ENCODE measurements around the gene ING1.

ING1 gene

DNA sequence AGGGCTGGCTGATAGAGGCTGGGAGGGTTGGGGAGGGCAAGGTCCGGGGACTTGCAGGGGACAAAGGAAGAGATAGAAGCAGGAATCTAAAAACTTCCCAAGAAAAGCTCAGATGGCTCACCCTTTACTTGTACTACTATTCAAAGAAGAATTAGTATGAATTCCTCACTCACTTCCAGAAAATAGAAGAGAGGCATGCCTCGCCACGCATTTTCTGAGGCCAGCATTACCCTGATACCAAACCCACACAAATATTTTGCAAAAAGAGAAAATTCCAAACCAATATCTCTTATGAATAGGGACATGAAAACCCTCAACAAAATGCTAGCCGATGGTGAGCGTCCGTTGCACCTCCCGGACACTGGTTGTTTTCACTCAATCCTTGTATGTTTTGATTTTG is 54.0 kb downstream of the ING1 start:
- Histone ChIP-seq H4K91ac (ENCODE audit: low read depth, low read length) (no peak overlapping the region), H2BK120ac (ENCODE audit: insufficient read depth, low read length, poor library complexity) (no peak overlapping the region), H3K79me1 (ENCODE audit: low read length) (no peaks in the 10 kb centered on the region), H3K27me3 (ENCODE audit: insufficient read depth, low read length) (no peaks in the 10 kb centered on the region), H3K4me3 (ENCODE audit: low read depth, low read length) (no peak overlapping the region), H4K8ac (ENCODE audit: low read depth, low read length) (no peak overlapping the region), H3K27ac (ENCODE audit: low read depth, low read length) (no peak overlapping the region), H3K14ac (ENCODE audit: low read length) (no peak overlapping the region), H3K4me2 (ENCODE audit: low read length) (no peak overlapping the region), H2BK5ac (ENCODE audit: low read depth, low read length, poor library complexity) (no peak overlapping the region), H3K23ac (ENCODE audit: low read length) (no peak overlapping the region), H3K4me1 (ENCODE audit: control insufficient read depth in 1 of 2, insufficient read depth in 2 of 2, low read length in 2 of 2) (no peaks in the 10 kb centered on the region), H2AFZ (ENCODE audit: insufficient read depth, low read length, poor library complexity) (no peak overlapping the region), H4K12ac (ENCODE audit: low read depth, low read length) (no peak overlapping the region), H2AK5ac (ENCODE audit: low read length) (no peak overlapping the region), H3K36me3 (ENCODE audit: control insufficient read depth in 1 of 2, insufficient read depth in 2 of 2, low read length in 2 of 2) (no peaks in the 10 kb centered on the region), H3K9ac (ENCODE audit: low read length) (no peak overlapping the region), H3K18ac (ENCODE audit: low read length) (no peak overlapping the region), H2BK12ac (ENCODE audit: low read length) (no peak overlapping the region), H3K4ac (ENCODE audit: low read depth, low read length) (no peak overlapping the region), H3K79me2 (ENCODE audit: control insufficient read depth, insufficient read depth, low read length, poor library complexity) (no peaks in the 10 kb centered on the region), H3K9me3 (ENCODE audit: insufficient read depth, low read depth, low read length) (no peaks in the 10 kb centered on the region)
- DNase-seq: peak; percentile 54 to 83
- no CpG with 5 or more reads among the region's 7 CpGs for WGBS (ENCODE audit: extremely low coverage, insufficient coverage, insufficient read length)

GRCh38 chr13:110769097-110769496 is 55.6 kb downstream of the ING1 start:
- Histone ChIP-seq H3K4me2 (ENCODE audit: low read length) (no peak overlapping the region), H3K14ac (ENCODE audit: low read length) (no peak overlapping the region), H3K9ac (ENCODE audit: low read length) (no peak overlapping the region), H3K4me3 (ENCODE audit: low read depth, low read length) (no peak overlapping the region), H4K8ac (ENCODE audit: low read depth, low read length) (no peak overlapping the region), H3K79me1 (ENCODE audit: low read length) (no peaks in the 10 kb centered on the region), H3K18ac (ENCODE audit: low read length) (no peak overlapping the region), H2BK5ac (ENCODE audit: low read depth, low read length, poor library complexity) (no peak overlapping the region), H4K91ac (ENCODE audit: low read depth, low read length) (no peak overlapping the region), H3K27me3 (ENCODE audit: insufficient read depth, low read length) (no peaks in the 10 kb centered on the region), H2AK5ac (ENCODE audit: low read length) (no peak overlapping the region), H3K23ac (ENCODE audit: low read length) (no peak overlapping the region), H4K12ac (ENCODE audit: low read depth, low read length) (no peak overlapping the region), H2AFZ (ENCODE audit: insufficient read depth, low read length, poor library complexity) (no peak overlapping the region), H3K4ac (ENCODE audit: low read depth, low read length) (no peak overlapping the region), H3K36me3 (ENCODE audit: control insufficient read depth in 1 of 2, insufficient read depth in 2 of 2, low read length in 2 of 2) (no peaks in the 10 kb centered on the region), H3K9me3 (ENCODE audit: insufficient read depth, low read depth, low read length) (no peaks in the 10 kb centered on the region), H3K27ac (ENCODE audit: low read depth, low read length) (no peak overlapping the region), H3K4me1 (ENCODE audit: control insufficient read depth in 1 of 2, insufficient read depth in 2 of 2, low read length in 2 of 2) (no peaks in the 10 kb centered on the region), H3K79me2 (ENCODE audit: control insufficient read depth, insufficient read depth, low read length, poor library complexity) (no peaks in the 10 kb centered on the region), H2BK120ac (ENCODE audit: insufficient read depth, low read length, poor library complexity) (no peak overlapping the region), H2BK12ac (ENCODE audit: low read length) (no peak overlapping the region)
- DNase-seq: no peak
- WGBS (ENCODE audit: extremely low coverage, insufficient coverage, insufficient read length): no CpG with 5 or more reads among the region's 3 CpGs

- no peak overlapping the region for H3K4me2 ChIP-seq (ENCODE audit: low read length)
- no peak for DNase-seq
- H3K14ac ChIP-seq (ENCODE audit: low read length): no peak overlapping the region
- no peak overlapping the region for H3K23ac ChIP-seq (ENCODE audit: low read length)
- no peaks in the 10 kb centered on the region for H3K4me1 ChIP-seq (ENCODE audit: control insufficient read depth in 1 of 2, insufficient read depth in 2 of 2, low read length in 2 of 2)
- H3K27ac ChIP-seq (ENCODE audit: low read depth, low read length): no peak overlapping the region
- H3K9me3 ChIP-seq (ENCODE audit: insufficient read depth, low read depth, low read length): no peaks in the 10 kb centered on the region
- H3K18ac ChIP-seq (ENCODE audit: low read length): no peak overlapping the region
- no peak overlapping the region for H2BK12ac ChIP-seq (ENCODE audit: low read length)
- no peak overlapping the region for H3K4me3 ChIP-seq (ENCODE audit: low read depth, low read length)
- no peaks in the 10 kb centered on the region for H3K27me3 ChIP-seq (ENCODE audit: insufficient read depth, low read length)
- no peaks in the 10 kb centered on the region for H3K36me3 ChIP-seq (ENCODE audit: control insufficient read depth in 1 of 2, insufficient read depth in 2 of 2, low read length in 2 of 2)
- no peak overlapping the region for H4K8ac ChIP-seq (ENCODE audit: low read depth, low read length)
- no peak overlapping the region for H4K12ac ChIP-seq (ENCODE audit: low read depth, low read length)
- no peak overlapping the region for H2BK5ac ChIP-seq (ENCODE audit: low read depth, low read length, poor library complexity)
- H2AFZ ChIP-seq (ENCODE audit: insufficient read depth, low read length, poor library complexity): no peak overlapping the region
- WGBS (ENCODE audit: extremely low coverage, insufficient coverage, insufficient read length): no CpG with 5 or more reads among the region's 10 CpGs
- H3K9ac ChIP-seq (ENCODE audit: low read length): no peak overlapping the region
- no peak overlapping the region for H2BK120ac ChIP-seq (ENCODE audit: insufficient read depth, low read length, poor library complexity)
- no peak overlapping the region for H2AK5ac ChIP-seq (ENCODE audit: low read length)
- H3K79me1 ChIP-seq (ENCODE audit: low read length): no peaks in the 10 kb centered on the region
- H3K79me2 ChIP-seq (ENCODE audit: control insufficient read depth, insufficient read depth, low read length, poor library complexity): no peaks in the 10 kb centered on the region
- no peak overlapping the region for H3K4ac ChIP-seq (ENCODE audit: low read depth, low read length)
- H4K91ac ChIP-seq (ENCODE audit: low read depth, low read length): no peak overlapping the region
Measured at GRCh38 chr13:110770678-110771077, 57.2 kb downstream of the ING1 start.

DNA sequence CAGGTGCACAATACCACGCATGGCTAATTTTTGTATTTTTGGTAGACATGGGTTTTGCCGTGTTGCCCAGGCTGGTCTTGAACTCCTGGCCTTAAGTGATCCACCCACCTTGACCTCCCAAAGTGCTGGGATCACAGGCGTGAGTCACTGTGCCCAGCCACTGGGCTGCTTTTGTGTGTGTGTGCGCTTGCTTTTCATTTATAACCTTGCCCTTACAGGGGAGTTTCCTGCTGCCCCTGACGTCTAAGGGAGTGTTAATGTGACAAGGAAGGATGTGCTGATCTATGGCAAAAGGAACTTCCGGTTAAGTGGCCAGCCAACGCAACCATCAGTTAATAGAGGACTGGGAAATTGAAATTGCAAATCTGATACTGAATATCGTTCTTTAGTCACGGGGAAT is 57.7 kb downstream of the ING1 start:
- Histone ChIP-seq H3K79me2 (ENCODE audit: control insufficient read depth, insufficient read depth, low read length, poor library complexity) (no peaks in the 10 kb centered on the region), H3K9ac (ENCODE audit: low read length) (no peak overlapping the region), H2BK120ac (ENCODE audit: insufficient read depth, low read length, poor library complexity) (no peak overlapping the region), H3K27me3 (ENCODE audit: insufficient read depth, low read length) (no peaks in the 10 kb centered on the region), H3K14ac (ENCODE audit: low read length) (no peak overlapping the region), H3K27ac (ENCODE audit: low read depth, low read length) (no peak overlapping the region), H2BK12ac (ENCODE audit: low read length) (no peak overlapping the region), H2BK5ac (ENCODE audit: low read depth, low read length, poor library complexity) (no peak overlapping the region), H3K4me3 (ENCODE audit: low read depth, low read length) (no peak overlapping the region), H4K12ac (ENCODE audit: low read depth, low read length) (no peak overlapping the region), H3K23ac (ENCODE audit: low read length) (no peak overlapping the region), H2AFZ (ENCODE audit: insufficient read depth, low read length, poor library complexity) (no peak overlapping the region), H2AK5ac (ENCODE audit: low read length) (no peak overlapping the region), H3K18ac (ENCODE audit: low read length) (no peak overlapping the region), H4K8ac (ENCODE audit: low read depth, low read length) (no peak overlapping the region), H3K36me3 (ENCODE audit: control insufficient read depth in 1 of 2, insufficient read depth in 2 of 2, low read length in 2 of 2) (no peaks in the 10 kb centered on the region), H3K9me3 (ENCODE audit: insufficient read depth, low read depth, low read length) (no peaks in the 10 kb centered on the region), H4K91ac (ENCODE audit: low read depth, low read length) (no peak overlapping the region), H3K4ac (ENCODE audit: low read depth, low read length) (no peak overlapping the region), H3K79me1 (ENCODE audit: low read length) (no peaks in the 10 kb centered on the region), H3K4me2 (ENCODE audit: low read length) (no peak overlapping the region), H3K4me1 (ENCODE audit: control insufficient read depth in 1 of 2, insufficient read depth in 2 of 2, low read length in 2 of 2) (no peaks in the 10 kb centered on the region)
- whole genome bisulfite sequencing (ENCODE audit: extremely low coverage, insufficient coverage, insufficient read length): no CpG with 5 or more reads among the region's 9 CpGs
- DNase-seq: peak in 1 of 2 donors; percentile 18

Data from trophoblast cell (in vitro differentiated cells and primary cell).